Measurements from ENCODE around the gene SGPL1.
"Not testable (repeated sequence)": the region's sequence is repeated elsewhere in the genome, so short reads cannot be mapped to it uniquely, and the experiment has no call there.

Gene SGPL1

GRCh38 chr10:70845256-70845655 lies 29.5 kb downstream of the SGPL1 start:
- DNase-seq = no peak

GRCh38 chr10:70845816-70846215 lies 30.1 kb downstream of the SGPL1 start:
- no peak for DNase-seq

GRCh38 chr10:70846795-70847194 lies 31.0 kb downstream of the SGPL1 start:
- no peak for DNase-seq

- DNase-seq = no peak
Measured at GRCh38 chr10:70847659-70848360, 32.1 kb downstream of the SGPL1 start.

- no peak for DNase-seq
Measured at GRCh38 chr10:70849582-70850016, 33.9 kb downstream of the SGPL1 start.

- DNase-seq = no peak
Measured at GRCh38 chr10:70850097-70850496, 34.3 kb downstream of the SGPL1 start.

GRCh38 chr10:70851597-70852475 lies 36.1 kb downstream of the SGPL1 start:
- DNase-seq = no peak

- no peak for DNase-seq
Measured at GRCh38 chr10:70853038-70853437, 37.3 kb downstream of the SGPL1 start.

- DNase-seq = no peak
Measured at GRCh38 chr10:70853457-70853856, 37.7 kb downstream of the SGPL1 start.

- no peak for DNase-seq
Measured at GRCh38 chr10:70856454-70856853, 40.7 kb downstream of the SGPL1 start.

GRCh38 chr10:70858759-70859158 lies 43.0 kb downstream of the SGPL1 start:
- no peak for DNase-seq

- not testable (repeated sequence) for DNase-seq
Measured at GRCh38 chr10:70861495-70862197, 45.9 kb downstream of the SGPL1 start.

- no peak for DNase-seq
Measured at GRCh38 chr10:70863470-70864160, 47.9 kb downstream of the SGPL1 start.

GRCh38 chr10:70864935-70865334 lies 49.2 kb downstream of the SGPL1 start:
- DNase-seq = no peak

- no peak for DNase-seq
Measured at GRCh38 chr10:70866424-70866823, 50.7 kb downstream of the SGPL1 start.

- no peak for DNase-seq
Measured at GRCh38 chr10:70872291-70872690, 56.5 kb downstream of the SGPL1 start.

- no peak for DNase-seq
Measured at GRCh38 chr10:70874061-70874460, 58.3 kb downstream of the SGPL1 start.

GRCh38 chr10:70879207-70879606 lies 63.5 kb downstream of the SGPL1 start:
- DNase-seq = no peak

- no peak for DNase-seq
Measured at GRCh38 chr10:70880077-70880534, 64.4 kb downstream of the SGPL1 start.

- no peak for DNase-seq
Measured at GRCh38 chr10:70884741-70885140, 69.0 kb downstream of the SGPL1 start.

GRCh38 chr10:70885481-70885880 lies 69.7 kb downstream of the SGPL1 start:
- DNase-seq = no peak

Data from SHP77 treated with DMSO at 0.1 percent for 48 hours (cell line).